ENCODE data around the gene ODR4. TPM values are rescaled to one million over a fixed set of nuclear protein-coding genes. Genes with fewer than 3 reads are reported as not detected.
A peak's percentile ranks its signal among the peaks of the same experiment; 100 is the strongest.

Gene ODR4
- total RNA-seq, 1 experiment from 2014 or later: 14.5 TPM

DNA sequence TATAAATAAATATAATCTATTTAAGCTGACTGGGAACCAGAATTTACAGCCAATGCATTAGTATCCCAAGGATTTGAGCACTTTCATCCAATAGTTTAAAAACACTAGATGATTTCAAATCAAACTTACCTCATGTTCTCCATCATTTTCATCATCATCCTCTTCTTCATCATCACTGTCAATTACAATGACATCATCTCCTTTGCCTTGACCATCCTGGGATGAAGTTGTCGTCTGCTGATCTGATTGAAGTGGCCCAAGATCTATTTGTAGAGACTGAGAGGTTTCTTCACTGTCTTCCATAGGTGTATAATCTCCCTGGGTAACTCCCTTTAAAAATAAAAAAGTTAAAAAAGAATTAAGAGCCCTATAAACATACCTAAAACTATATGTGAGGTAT, 48.3 kb upstream of the ODR4 start:
- TF ChIP-seq TP53 (CRISPR knock-in tag; IDR thresholded peaks at IDR 0.05) (no peak), HMGA2 (CRISPR knock-in tag; IDR thresholded peaks at IDR 0.05) (peak; percentile 13; the same call in 1 of the 2 replicates), PRRX2 (CRISPR knock-in tag; IDR thresholded peaks at IDR 0.05) (no peak)
- no peaks in the 10 kb centered on the region for H3K4me1 Mint-ChIP-seq
- ChIA-PET POLR2A (no interaction called here), CTCF (interaction anchor here (5.1 kb wide), 1 partner anchor 48 kb away, joined by 31 read pairs; the partner anchor contains the start of genes ODR4 and TPR)
- peaks cover 49% of the 10 kb centered on the region for H3K36me3 Mint-ChIP-seq
- H3K27me3 Mint-ChIP-seq (ENCODE audit: low read depth): no peaks in the 10 kb centered on the region
- no peaks in the 10 kb centered on the region for H3K9me3 Mint-ChIP-seq
- no peak for ATAC-seq
- H3K27ac Mint-ChIP-seq: no peak overlapping the region
- DNase-seq (ENCODE audit: low spot score): no peak
- H3K4me3 Mint-ChIP-seq: no peak overlapping the region

DNA sequence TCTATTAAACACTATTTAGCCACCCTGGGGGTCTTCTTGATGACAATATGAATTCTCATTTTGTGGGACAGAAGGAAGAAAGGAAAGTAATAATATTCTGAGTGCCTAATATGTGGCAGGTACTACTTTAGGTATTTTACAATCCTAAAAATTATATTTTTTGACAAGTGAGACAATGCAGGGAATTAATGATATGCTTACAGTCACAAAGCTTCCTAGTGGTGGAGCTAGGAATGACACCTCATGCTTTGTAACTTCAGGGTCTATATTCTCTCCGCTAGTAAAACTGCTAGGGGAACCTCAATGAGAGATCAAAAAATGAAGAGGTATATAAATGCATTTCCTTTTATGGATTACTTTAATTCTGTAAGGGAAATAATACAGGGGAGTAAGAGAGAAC, 44.9 kb upstream of the ODR4 start:
- no peaks in the 10 kb centered on the region for H3K9me3 Mint-ChIP-seq
- H3K36me3 Mint-ChIP-seq: peaks cover 55% of the 10 kb centered on the region
- TF ChIP-seq, protein P1, sequence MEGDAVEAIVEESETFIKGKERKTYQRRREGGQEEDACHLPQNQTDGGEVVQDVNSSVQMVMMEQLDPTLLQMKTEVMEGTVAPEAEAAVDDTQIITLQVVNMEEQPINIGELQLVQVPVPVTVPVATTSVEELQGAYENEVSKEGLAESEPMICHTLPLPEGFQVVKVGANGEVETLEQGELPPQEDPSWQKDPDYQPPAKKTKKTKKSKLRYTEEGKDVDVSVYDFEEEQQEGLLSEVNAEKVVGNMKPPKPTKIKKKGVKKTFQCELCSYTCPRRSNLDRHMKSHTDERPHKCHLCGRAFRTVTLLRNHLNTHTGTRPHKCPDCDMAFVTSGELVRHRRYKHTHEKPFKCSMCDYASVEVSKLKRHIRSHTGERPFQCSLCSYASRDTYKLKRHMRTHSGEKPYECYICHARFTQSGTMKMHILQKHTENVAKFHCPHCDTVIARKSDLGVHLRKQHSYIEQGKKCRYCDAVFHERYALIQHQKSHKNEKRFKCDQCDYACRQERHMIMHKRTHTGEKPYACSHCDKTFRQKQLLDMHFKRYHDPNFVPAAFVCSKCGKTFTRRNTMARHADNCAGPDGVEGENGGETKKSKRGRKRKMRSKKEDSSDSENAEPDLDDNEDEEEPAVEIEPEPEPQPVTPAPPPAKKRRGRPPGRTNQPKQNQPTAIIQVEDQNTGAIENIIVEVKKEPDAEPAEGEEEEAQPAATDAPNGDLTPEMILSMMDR (IDR thresholded peaks at IDR 0.05): peak; percentile 39; the same call in 1 of the 2 replicates
- TF ChIP-seq, protein P2, sequence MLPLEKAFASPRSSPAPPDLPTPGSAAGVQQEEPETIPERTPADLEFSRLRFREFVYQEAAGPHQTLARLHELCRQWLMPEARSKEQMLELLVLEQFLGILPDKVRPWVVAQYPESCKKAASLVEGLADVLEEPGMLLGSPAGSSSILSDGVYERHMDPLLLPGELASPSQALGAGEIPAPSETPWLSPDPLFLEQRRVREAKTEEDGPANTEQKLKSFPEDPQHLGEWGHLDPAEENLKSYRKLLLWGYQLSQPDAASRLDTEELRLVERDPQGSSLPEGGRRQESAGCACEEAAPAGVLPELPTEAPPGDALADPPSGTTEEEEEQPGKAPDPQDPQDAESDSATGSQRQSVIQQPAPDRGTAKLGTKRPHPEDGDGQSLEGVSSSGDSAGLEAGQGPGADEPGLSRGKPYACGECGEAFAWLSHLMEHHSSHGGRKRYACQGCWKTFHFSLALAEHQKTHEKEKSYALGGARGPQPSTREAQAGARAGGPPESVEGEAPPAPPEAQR (CRISPR knock-in tag; IDR thresholded peaks at IDR 0.05): no peak
- H3K27ac Mint-ChIP-seq: no peak overlapping the region
- ATAC-seq: peak; percentile 59; the same call in 1 of the 2 replicates
- POLR2A ChIA-PET: no interaction called here
- no peak for DNase-seq (ENCODE audit: low spot score)
- H3K4me1 Mint-ChIP-seq: no peaks in the 10 kb centered on the region
- H3K27me3 Mint-ChIP-seq (ENCODE audit: low read depth): no peaks in the 10 kb centered on the region
- H3K4me3 Mint-ChIP-seq: no peak overlapping the region
- CTCF ChIA-PET: interaction anchor here (1.0 to 5.1 kb wide), 13 partner anchors 9 to 74 kb away, joined by 3 to 31 read pairs (median 6); partner anchors contain the start of genes ODR4 and TPR

DNA sequence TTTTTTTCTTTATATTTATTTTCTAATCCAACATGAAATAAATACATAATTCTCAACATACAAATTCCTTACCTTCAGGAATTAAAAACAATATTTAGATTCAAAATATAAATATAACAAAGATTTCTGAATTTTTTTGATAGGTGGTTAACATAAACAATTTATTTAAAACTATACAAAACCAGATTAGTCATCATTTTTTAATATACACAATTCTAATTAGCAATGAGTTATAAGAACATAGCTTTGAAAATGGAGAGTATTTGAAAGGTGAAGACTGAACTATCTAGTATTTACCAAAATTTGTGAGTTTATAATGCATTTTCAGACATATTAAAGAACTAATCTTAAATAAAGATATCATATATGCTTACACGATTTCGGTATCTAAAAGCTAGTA, 38.1 kb upstream of the ODR4 start:
- no peaks in the 10 kb centered on the region for H3K4me1 Mint-ChIP-seq
- TF ChIP-seq, protein P3, sequence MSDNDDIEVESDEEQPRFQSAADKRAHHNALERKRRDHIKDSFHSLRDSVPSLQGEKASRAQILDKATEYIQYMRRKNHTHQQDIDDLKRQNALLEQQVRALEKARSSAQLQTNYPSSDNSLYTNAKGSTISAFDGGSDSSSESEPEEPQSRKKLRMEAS (CRISPR knock-in tag; IDR thresholded peaks at IDR 0.05): no peak
- TF ChIP-seq, protein P4, sequence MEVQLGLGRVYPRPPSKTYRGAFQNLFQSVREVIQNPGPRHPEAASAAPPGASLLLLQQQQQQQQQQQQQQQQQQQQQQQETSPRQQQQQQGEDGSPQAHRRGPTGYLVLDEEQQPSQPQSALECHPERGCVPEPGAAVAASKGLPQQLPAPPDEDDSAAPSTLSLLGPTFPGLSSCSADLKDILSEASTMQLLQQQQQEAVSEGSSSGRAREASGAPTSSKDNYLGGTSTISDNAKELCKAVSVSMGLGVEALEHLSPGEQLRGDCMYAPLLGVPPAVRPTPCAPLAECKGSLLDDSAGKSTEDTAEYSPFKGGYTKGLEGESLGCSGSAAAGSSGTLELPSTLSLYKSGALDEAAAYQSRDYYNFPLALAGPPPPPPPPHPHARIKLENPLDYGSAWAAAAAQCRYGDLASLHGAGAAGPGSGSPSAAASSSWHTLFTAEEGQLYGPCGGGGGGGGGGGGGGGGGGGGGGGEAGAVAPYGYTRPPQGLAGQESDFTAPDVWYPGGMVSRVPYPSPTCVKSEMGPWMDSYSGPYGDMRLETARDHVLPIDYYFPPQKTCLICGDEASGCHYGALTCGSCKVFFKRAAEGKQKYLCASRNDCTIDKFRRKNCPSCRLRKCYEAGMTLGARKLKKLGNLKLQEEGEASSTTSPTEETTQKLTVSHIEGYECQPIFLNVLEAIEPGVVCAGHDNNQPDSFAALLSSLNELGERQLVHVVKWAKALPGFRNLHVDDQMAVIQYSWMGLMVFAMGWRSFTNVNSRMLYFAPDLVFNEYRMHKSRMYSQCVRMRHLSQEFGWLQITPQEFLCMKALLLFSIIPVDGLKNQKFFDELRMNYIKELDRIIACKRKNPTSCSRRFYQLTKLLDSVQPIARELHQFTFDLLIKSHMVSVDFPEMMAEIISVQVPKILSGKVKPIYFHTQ (CRISPR knock-in tag; IDR thresholded peaks at IDR 0.05): no peak
- no peak for TF ChIP-seq TP53 (CRISPR knock-in tag; IDR thresholded peaks at IDR 0.05)
- TF ChIP-seq NFE2L1 (CRISPR knock-in tag; IDR thresholded peaks at IDR 0.05): no peak
- TF ChIP-seq MYBL2 (CRISPR knock-in tag; IDR thresholded peaks at IDR 0.05): no peak
- no peak for TF ChIP-seq ZNF423 (CRISPR knock-in tag; IDR thresholded peaks at IDR 0.05)
- TF ChIP-seq NFATC4 (CRISPR knock-in tag; IDR thresholded peaks at IDR 0.05): no peak
- TF ChIP-seq ZNF219 (CRISPR knock-in tag; IDR thresholded peaks at IDR 0.05; ENCODE audit: borderline replicate concordance): no peak
- TF ChIP-seq, protein P5, sequence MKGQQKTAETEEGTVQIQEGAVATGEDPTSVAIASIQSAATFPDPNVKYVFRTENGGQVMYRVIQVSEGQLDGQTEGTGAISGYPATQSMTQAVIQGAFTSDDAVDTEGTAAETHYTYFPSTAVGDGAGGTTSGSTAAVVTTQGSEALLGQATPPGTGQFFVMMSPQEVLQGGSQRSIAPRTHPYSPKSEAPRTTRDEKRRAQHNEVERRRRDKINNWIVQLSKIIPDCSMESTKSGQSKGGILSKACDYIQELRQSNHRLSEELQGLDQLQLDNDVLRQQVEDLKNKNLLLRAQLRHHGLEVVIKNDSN (CRISPR knock-in tag; IDR thresholded peaks at IDR 0.05): no peak
- TF ChIP-seq, protein P6, sequence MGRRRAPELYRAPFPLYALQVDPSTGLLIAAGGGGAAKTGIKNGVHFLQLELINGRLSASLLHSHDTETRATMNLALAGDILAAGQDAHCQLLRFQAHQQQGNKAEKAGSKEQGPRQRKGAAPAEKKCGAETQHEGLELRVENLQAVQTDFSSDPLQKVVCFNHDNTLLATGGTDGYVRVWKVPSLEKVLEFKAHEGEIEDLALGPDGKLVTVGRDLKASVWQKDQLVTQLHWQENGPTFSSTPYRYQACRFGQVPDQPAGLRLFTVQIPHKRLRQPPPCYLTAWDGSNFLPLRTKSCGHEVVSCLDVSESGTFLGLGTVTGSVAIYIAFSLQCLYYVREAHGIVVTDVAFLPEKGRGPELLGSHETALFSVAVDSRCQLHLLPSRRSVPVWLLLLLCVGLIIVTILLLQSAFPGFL (CRISPR knock-in tag; IDR thresholded peaks at IDR 0.05; ENCODE audit: borderline replicate concordance): no peak
- DNase-seq (ENCODE audit: low spot score) (no peak), ATAC-seq (no peak)
- H3K4me3 Mint-ChIP-seq: no peak overlapping the region
- H3K36me3 Mint-ChIP-seq: peaks cover 65% of the 10 kb centered on the region
- CTCF ChIA-PET: no interaction called here
- no peaks in the 10 kb centered on the region for H3K9me3 Mint-ChIP-seq
- POLR2A ChIA-PET: no interaction called here
- H3K27ac Mint-ChIP-seq: no peak overlapping the region
- H3K27me3 Mint-ChIP-seq (ENCODE audit: low read depth): no peaks in the 10 kb centered on the region
